ENCODE data around the gene KCNQ1. TPM values are rescaled to one million over a fixed set of nuclear protein-coding genes. Genes with fewer than 3 reads are reported as not detected.

The KCNQ1 gene
- total RNA-seq, 2 donors from 2014 or later: 38.9 to 46.1 TPM

- H3K27ac ChIP-seq: no peak overlapping the region
- no peaks in the 10 kb centered on the region for H3K36me3 ChIP-seq (replicated peaks in 1 of 2; ENCODE audit: insufficient read depth in 1 of 2, low read depth in 2 of 2)
- intact Hi-C loops (cut with DNase I): no loop called here
- TF ChIP-seq POLR2A (IDR thresholded peaks at IDR 0.05) (no peak), CTCF (IDR thresholded peaks at IDR 0.05) (no peak)
- DNase-seq (no peak), ATAC-seq (no peak)
- no peaks in the 10 kb centered on the region for H3K9me3 ChIP-seq
- H3K4me1 ChIP-seq: peaks cover 5% of the 10 kb centered on the region
- no peaks in the 10 kb centered on the region for H3K27me3 ChIP-seq
- H3K4me3 ChIP-seq: no peak overlapping the region
- 55 to 86% methylated on average over 5 of the region's 5 CpGs for WGBS, 2 donors
These were observed 107.4 kb downstream of the KCNQ1 start for GRCh38 chr11:2552210-2552609.

GRCh38 chr11:2553198-2553597, 108.4 kb downstream of the KCNQ1 start:
- no peaks in the 10 kb centered on the region for H3K36me3 ChIP-seq (replicated peaks in 1 of 2; ENCODE audit: insufficient read depth in 1 of 2, low read depth in 2 of 2)
- no peaks in the 10 kb centered on the region for H3K27me3 ChIP-seq
- H3K27ac ChIP-seq: no peak overlapping the region
- ATAC-seq (no peak), DNase-seq (no peak)
- intact Hi-C loops (cut with DNase I): no loop called here
- H3K9me3 ChIP-seq: no peaks in the 10 kb centered on the region
- H3K4me1 ChIP-seq: peaks cover 5% of the 10 kb centered on the region
- WGBS, 2 donors: 98% methylated on average over 2 of the region's 2 CpGs
- TF ChIP-seq POLR2A (IDR thresholded peaks at IDR 0.05) (no peak), CTCF (IDR thresholded peaks at IDR 0.05) (no peak)
- no peak overlapping the region for H3K4me3 ChIP-seq

- Histone ChIP-seq H3K9me3 (no peaks in the 10 kb centered on the region), H3K4me1 (peaks cover 5% of the 10 kb centered on the region), H3K36me3 (replicated peaks in 1 of 2; ENCODE audit: insufficient read depth in 1 of 2, low read depth in 2 of 2) (no peaks in the 10 kb centered on the region), H3K4me3 (no peak overlapping the region), H3K27me3 (no peaks in the 10 kb centered on the region), H3K27ac (no peak overlapping the region)
- DNase-seq: no peak
- no peak for ATAC-seq
- 94% methylated on average over 9 of the region's 9 CpGs for WGBS, 2 donors
- TF ChIP-seq POLR2A (IDR thresholded peaks at IDR 0.05) (no peak), CTCF (IDR thresholded peaks at IDR 0.05) (no peak)
- intact Hi-C loops (cut with DNase I): no loop called here
These were observed 109.1 kb downstream of the KCNQ1 start for GRCh38 chr11:2553886-2554285.

- WGBS, 2 donors: 93% methylated on average over 16 of the region's 16 CpGs
- no peaks in the 10 kb centered on the region for H3K9me3 ChIP-seq
- no peak overlapping the region for H3K4me3 ChIP-seq
- H3K27me3 ChIP-seq: no peaks in the 10 kb centered on the region
- H3K4me1 ChIP-seq: peaks cover 5% of the 10 kb centered on the region
- no peaks in the 10 kb centered on the region for H3K36me3 ChIP-seq (replicated peaks in 1 of 2; ENCODE audit: insufficient read depth in 1 of 2, low read depth in 2 of 2)
- TF ChIP-seq CTCF (IDR thresholded peaks at IDR 0.05) (no peak), POLR2A (IDR thresholded peaks at IDR 0.05) (no peak)
- DNase-seq (peak in 1 of 4 donors; percentile 4), ATAC-seq (no peak)
- no peak overlapping the region for H3K27ac ChIP-seq
- intact Hi-C loops (cut with DNase I): no loop called here
These were observed 109.8 kb downstream of the KCNQ1 start for GRCh38 chr11:2554338-2555207.

- Histone ChIP-seq H3K9me3 (no peaks in the 10 kb centered on the region), H3K27ac (no peak overlapping the region), H3K4me1 (peaks cover 1% of the 10 kb centered on the region), H3K27me3 (no peaks in the 10 kb centered on the region), H3K4me3 (no peak overlapping the region), H3K36me3 (replicated peaks in 1 of 2; ENCODE audit: insufficient read depth in 1 of 2, low read depth in 2 of 2) (no peaks in the 10 kb centered on the region)
- DNase-seq: no peak
- intact Hi-C loops (cut with DNase I): no loop called here
- TF ChIP-seq POLR2A (IDR thresholded peaks at IDR 0.05) (no peak), CTCF (IDR thresholded peaks at IDR 0.05) (no peak)
- 95 to 100% methylated on average over 4 to 9 of the region's 11 CpGs for WGBS, 2 donors
- no peak for ATAC-seq
These were observed 110.5 kb downstream of the KCNQ1 start for GRCh38 chr11:2555336-2555735.

All from body of pancreas (tissue), 4 donors.